Activated T-helper 17 cell treated with anti-CD3 and anti-CD28 coated beads, Interleukin-2, amount 50 U/mL, for 72 hours (primary cell): Measurements from ENCODE around the gene CD300LD. TPM values are rescaled to one million over a fixed set of nuclear protein-coding genes. Genes with fewer than 3 reads are reported as not detected.

Experiments used
- ATAC-seq: fragments of 150-1000 bp; cut with Tn5 transposase; replicated peaks from 2 replicates; pipeline ENCODE4 v1.10.0; 2021; ENCODE audit warnings: mild to moderate bottlenecking, moderate library complexity
- H3K27ac Mint-ChIP-seq: one replicate; pipeline ENCODE4 v1.8.0; 2022; ENCODE audit warnings: mixed read lengths
- H3K27me3 Mint-ChIP-seq: one replicate; pipeline ENCODE4 v1.8.0; 2022; ENCODE audit warnings: mixed read lengths
- H3K36me3 Mint-ChIP-seq: one replicate; pipeline ENCODE4 v1.8.0; 2022; ENCODE audit warnings: low read depth, mild to moderate bottlenecking, mixed read lengths
- H3K4me1 Mint-ChIP-seq: one replicate; pipeline ENCODE4 v1.8.0; 2022; ENCODE audit warnings: mixed read lengths
- H3K4me3 Mint-ChIP-seq: one replicate; pipeline ENCODE4 v1.8.0; 2022; ENCODE audit warnings: mild to moderate bottlenecking, mixed read lengths
- H3K9me3 Mint-ChIP-seq: one replicate; pipeline ENCODE4 v1.8.0; 2022; ENCODE audit warnings: mixed read lengths
- total RNA-seq, 2 donors: library from RNA; stranded (reverse); gene quantifications; one replicate each; pipeline ENCODE4 v1.2.3, GENCODE V29; 2022

The CD300LD gene
- total RNA-seq, 2 donors from 2014 or later, result not detected

DNA sequence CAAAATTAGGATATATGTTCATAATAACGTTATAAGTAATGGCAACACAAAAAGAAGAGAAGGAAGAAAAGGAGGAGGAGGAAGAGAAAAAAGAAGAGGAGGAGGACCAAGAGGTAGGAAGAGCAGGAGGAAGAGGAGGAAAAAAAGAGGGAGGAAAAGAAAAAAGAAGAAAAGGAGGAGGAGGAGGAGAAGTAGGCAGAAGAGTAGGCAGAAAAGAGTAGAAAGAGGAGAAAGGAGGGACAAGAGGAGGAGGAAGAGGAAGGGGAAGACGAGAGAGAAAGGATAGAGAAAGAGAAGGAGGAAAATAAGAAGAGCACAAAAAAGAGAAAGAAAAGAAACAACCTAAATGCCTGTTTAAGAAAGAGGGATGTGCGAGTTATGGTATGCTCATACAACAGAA, 55.2 kb downstream of the CD300LD start:
- Mint-ChIP-seq H3K9me3 (no peaks in the 10 kb centered on the region), H3K4me3 (no peak overlapping the region), H3K27me3 (peaks cover 26% of the 10 kb centered on the region), H3K4me1 (no peaks in the 10 kb centered on the region), H3K36me3 (no peaks in the 10 kb centered on the region), H3K27ac (no peak overlapping the region)
- ATAC-seq, result no peak

DNA sequence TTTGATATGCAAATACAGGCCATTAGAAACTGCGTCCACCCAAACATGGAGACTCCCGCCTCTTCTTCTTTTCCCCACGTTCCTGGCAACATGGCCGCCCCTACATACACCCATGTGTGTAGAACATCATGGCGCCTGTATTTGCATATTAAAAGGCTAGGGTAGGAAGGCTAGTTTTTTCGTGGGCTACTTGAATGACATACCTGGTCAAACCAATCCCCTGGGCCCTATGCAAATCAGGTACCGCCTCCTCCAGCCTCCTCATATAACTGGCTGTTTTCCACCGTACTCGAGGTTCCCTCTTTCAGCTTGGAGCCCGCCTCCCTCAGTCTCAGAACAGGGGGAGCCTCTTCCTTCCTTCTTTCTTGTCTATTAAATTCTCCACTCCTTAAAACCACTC, 60.0 kb downstream of the CD300LD start:
- H3K9me3 Mint-ChIP-seq, result no peaks in the 10 kb centered on the region
- no peak overlapping the region for H3K27ac Mint-ChIP-seq
- no peak overlapping the region for H3K4me3 Mint-ChIP-seq
- no peak for ATAC-seq
- no peaks in the 10 kb centered on the region for H3K4me1 Mint-ChIP-seq
- no peaks in the 10 kb centered on the region for H3K36me3 Mint-ChIP-seq
- peaks cover 41% of the 10 kb centered on the region for H3K27me3 Mint-ChIP-seq

DNA sequence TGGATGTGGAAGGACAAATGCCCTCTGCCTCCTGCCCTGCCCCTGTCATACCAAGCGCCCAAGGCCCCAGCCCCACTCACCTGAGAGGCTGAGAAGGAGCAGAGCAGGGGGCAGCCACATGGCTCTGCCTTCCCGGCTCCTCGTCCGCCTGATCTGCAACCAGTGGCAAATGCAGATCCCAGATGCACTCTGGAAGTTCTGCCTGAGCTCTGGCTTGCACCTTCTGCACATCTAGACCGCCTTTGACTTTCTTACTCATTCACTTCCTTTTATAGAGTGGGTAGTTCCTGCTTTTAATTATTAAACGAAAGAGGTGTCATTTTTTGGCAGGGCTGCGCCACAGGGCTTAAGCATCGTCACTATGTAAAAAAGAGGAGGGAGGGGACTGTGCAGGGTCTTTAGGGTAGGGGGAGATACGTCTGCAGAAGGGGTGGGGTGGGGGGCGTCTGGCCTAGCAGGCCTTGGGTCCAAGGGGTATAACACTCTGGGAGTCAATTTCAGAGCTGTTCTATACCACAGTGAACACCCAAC, 60.8 kb downstream of the CD300LD start, which contains the start of gene CD300LB:
CD300LB (minus strand) TSS at position 245 of the 531 bp plus-strand sequence; CDS start at position 120, 125 bp downstream.
- no peaks in the 10 kb centered on the region for H3K4me1 Mint-ChIP-seq
- H3K4me3 Mint-ChIP-seq, result no peak within 1 kb of the TSS
- ATAC-seq, result no peak
- no peaks in the 10 kb centered on the region for H3K36me3 Mint-ChIP-seq
- no peak within 1 kb of the TSS for H3K27ac Mint-ChIP-seq
- no peaks in the 10 kb centered on the region for H3K9me3 Mint-ChIP-seq
- H3K27me3 Mint-ChIP-seq, result peaks cover 36% of the 10 kb centered on the region

DNA sequence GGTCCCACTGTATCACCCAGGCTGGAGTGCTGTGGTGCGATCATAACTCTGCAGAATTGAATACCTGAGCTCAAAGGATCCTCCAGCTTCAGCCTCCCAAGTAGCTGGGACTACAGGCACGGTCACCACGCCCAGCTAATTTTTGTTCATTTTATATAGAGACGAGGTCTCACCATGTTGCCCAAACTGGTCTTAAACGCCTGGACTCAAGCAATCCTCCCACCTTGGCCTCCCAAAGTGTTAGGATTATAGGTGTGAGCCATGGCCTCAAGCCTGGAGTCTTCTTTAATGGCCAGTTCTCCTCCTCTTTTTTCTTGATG, 61.3 kb downstream of the CD300LD start:
- ATAC-seq, result no peak
- H3K4me3 Mint-ChIP-seq, result no peak overlapping the region
- H3K27ac Mint-ChIP-seq, result no peak overlapping the region
- H3K4me1 Mint-ChIP-seq, result no peaks in the 10 kb centered on the region
- no peaks in the 10 kb centered on the region for H3K36me3 Mint-ChIP-seq
- peaks cover 39% of the 10 kb centered on the region for H3K27me3 Mint-ChIP-seq
- no peaks in the 10 kb centered on the region for H3K9me3 Mint-ChIP-seq

Other genes starting within 250 kb of the CD300LD start
- gene BTBD17, start 230.4 kb downstream of the CD300LD start, total RNA-seq, result not detected
- gene GPR142, start 224.8 kb downstream of the CD300LD start, total RNA-seq, result not detected
- gene GPRC5C, start 160.2 kb downstream of the CD300LD start, total RNA-seq, result 1 to 10 TPM in 1 of 2 donors, not detected in 1; 5.0 TPM
- 10 to 100 TPM in 1 of 2 donors, 1 to 10 TPM in 1; 3.0 to 29.1 TPM for gene CD300A, start 125.6 kb downstream of the CD300LD start, total RNA-seq
- gene CD300LB, start 60.8 kb downstream of the CD300LD start, total RNA-seq, result not detected
- gene CD300C, start 46.2 kb downstream of the CD300LD start, total RNA-seq, result under 1 TPM in 1 of 2 donors, not detected in 1; 0.28 TPM
- not detected for gene CD300H, start 24.8 kb downstream of the CD300LD start, total RNA-seq
- not detected for gene CD300E, start 31.5 kb upstream of the CD300LD start, total RNA-seq
- not detected for gene CD300LF, start 120.6 kb upstream of the CD300LD start, total RNA-seq
- 1 to 10 TPM; 2.5 to 3.4 TPM for gene RAB37, start 145.0 kb upstream of the CD300LD start, total RNA-seq
- 100 to 1,000 TPM in 1 of 2 donors, 10 to 100 TPM in 1; 76.2 to 160 TPM for gene NHERF1, start 156.3 kb upstream of the CD300LD start, total RNA-seq
- gene NAT9, start 184.1 kb upstream of the CD300LD start, total RNA-seq, result 10 to 100 TPM; 31.6 to 39.2 TPM